Measurements from ENCODE around the gene PTCD1.

GRCh38 chr7:99459087-99459486 lies 20.5 kb upstream of the PTCD1 start:
- TF ChIP-seq NRF1 (IDR thresholded peaks at IDR 0.05; ENCODE audit: low read depth, low read length) (no peak), FOSL1 (IDR thresholded peaks at IDR 0.05; ENCODE audit: insufficient read depth, low read depth, low read length) (no peak), YY1 (IDR thresholded peaks at IDR 0.05; ENCODE audit: low read depth, low read length) (no peak), RFX5 (IDR thresholded peaks at IDR 0.05; ENCODE audit: borderline replicate concordance, low read depth, low read length) (no peak), ATF3 (IDR thresholded peaks at IDR 0.05; ENCODE audit: insufficient read depth, low read depth, low read length) (no peak), POLR2AphosphoS5 (IDR thresholded peaks at IDR 0.05; ENCODE audit: low read depth, low read length) (peak; percentile 79; the same call in 1 of the 2 replicates), POLR2A (IDR thresholded peaks at IDR 0.05; ENCODE audit: control extremely low read depth in 1 of 2, low read depth in 2 of 2, low read length in 2 of 2) (peak; percentile 41 to 44; a peak in 1 of 3 replicates), HDAC6 (IDR thresholded peaks at IDR 0.05; ENCODE audit: low read depth, low read length) (no peak), ASH2L (IDR thresholded peaks at IDR 0.05; ENCODE audit: low read length) (no peak), MAFK (IDR thresholded peaks at IDR 0.05; ENCODE audit: low read depth, low read length) (no peak), GTF2F1 (IDR thresholded peaks at IDR 0.05; ENCODE audit: borderline replicate concordance, low read depth, low read length) (no peak; the same call in 1 of the 2 replicates), CTCF (IDR thresholded peaks at IDR 0.05; ENCODE audit: control extremely low read depth in 1 of 3, insufficient read depth in 1 of 3, low read depth in 1 of 3, low read length in 3 of 3) (peak; percentile 52 to 82 (median 61))
